HepG2 (cell line): ENCODE data around the gene PARP3. TPM values are rescaled to one million over a fixed set of nuclear protein-coding genes. Genes with fewer than 3 reads are reported as not detected.
A peak's percentile ranks its signal among the peaks of the same experiment; 100 is the strongest.

ENCODE experiments used
- AGO2 ChIP-seq: fragments of 200-400 bp; formaldehyde crosslinking; optimal IDR thresholded peaks from 2 replicates; pipeline ENCODE3; 2017; ENCODE audit warnings: mild to moderate bottlenecking, low read depth, low read length, moderate library complexity
- AKAP8 ChIP-seq: sonication (generic); formaldehyde crosslinking; IDR thresholded peaks from 2 replicates; pipeline ENCODE4 v1.5.1; 2020; ENCODE audit warnings: mild to moderate bottlenecking, missing genetic modification reagents
- ARNT2 ChIP-seq: sonication (generic); formaldehyde crosslinking; IDR thresholded peaks from 2 replicates; pipeline ENCODE4 v1.8.0; 2022; ENCODE audit warnings: mild to moderate bottlenecking, low read depth, missing genetic modification reagents, moderate library complexity
- FOXC1 ChIP-seq: sonication (generic); formaldehyde crosslinking; IDR thresholded peaks from 2 replicates; pipeline ENCODE4 v1.8.0; 2022; ENCODE audit warnings: mild to moderate bottlenecking, missing genetic modification reagents, borderline replicate concordance
- HCFC1 ChIP-seq: fragments of 150-350 bp; IDR thresholded peaks from 2 replicates; pipeline ENCODE4 v1.6.1; 2014; ENCODE audit warnings: low read depth, low read length
- HMG20A ChIP-seq: IDR thresholded peaks from 2 replicates; pipeline ENCODE4 v1.6.1; 2016; ENCODE audit warnings: borderline replicate concordance
- HNRNPH1 ChIP-seq: fragments of 200-400 bp; formaldehyde crosslinking; optimal IDR thresholded peaks from 2 replicates; pipeline ENCODE3; 2017; ENCODE audit warnings: mild to moderate bottlenecking, low read depth, low read length
- PHF5A ChIP-seq: IDR thresholded peaks from one replicate; pipeline ENCODE4 v1.6.1; 2018; ENCODE audit warnings: low read depth, missing genetic modification reagents; ENCODE audit not compliant: unreplicated experiment
- POGZ ChIP-seq: sonication (generic); formaldehyde crosslinking; IDR thresholded peaks from 2 replicates; pipeline ENCODE4 v1.4.0; 2020; ENCODE audit warnings: mild to moderate bottlenecking, missing genetic modification reagents
- POLR2AphosphoS5 ChIP-seq: IDR thresholded peaks from 2 replicates; pipeline ENCODE4 v1.6.1; 2012; ENCODE audit warnings: low read depth, low read length
- RBFOX2 ChIP-seq: fragments of 200-400 bp; formaldehyde crosslinking; IDR thresholded peaks from 2 replicates; pipeline ENCODE4 v1.6.1; 2017; ENCODE audit warnings: low read depth, mild to moderate bottlenecking, low read length
- RBM22 ChIP-seq: fragments of 200-400 bp; formaldehyde crosslinking; optimal IDR thresholded peaks from 2 replicates; pipeline ENCODE3; 2017; ENCODE audit warnings: mild to moderate bottlenecking, low read length, moderate library complexity
- REL ChIP-seq: sonication (generic); formaldehyde crosslinking; conservative IDR thresholded peaks from 2 replicates; pipeline ENCODE4 v1.8.0; 2022; ENCODE audit warnings: mild to moderate bottlenecking, missing genetic modification reagents, moderate library complexity
- SRF ChIP-seq: IDR thresholded peaks from 2 replicates; pipeline ENCODE4 v1.6.1; 2011; ENCODE audit warnings: mild to moderate bottlenecking, low read depth, low read length, moderate library complexity
- ZKSCAN1 ChIP-seq: fragments of 150-350 bp; IDR thresholded peaks from 2 replicates; pipeline ENCODE4 v1.6.1; 2014; ENCODE audit warnings: low read length
- ZNF251 ChIP-seq: sonication (generic); formaldehyde crosslinking; IDR thresholded peaks from 2 replicates; pipeline ENCODE4 v1.9.0; 2021; ENCODE audit warnings: mild to moderate bottlenecking, missing genetic modification reagents
- ZNF567 ChIP-seq: sonication (generic); formaldehyde crosslinking; IDR thresholded peaks from 2 replicates; pipeline ENCODE4 v1.8.1; 2023; ENCODE audit warnings: mild to moderate bottlenecking, missing genetic modification reagents, borderline replicate concordance
- ZNF780A ChIP-seq: sonication (generic); formaldehyde crosslinking; IDR thresholded peaks from 2 replicates; pipeline ENCODE4 v1.8.0; 2022; ENCODE audit warnings: mild to moderate bottlenecking, missing genetic modification reagents, moderate library complexity
- polyA plus RNA-seq, 8 experiments: library from polyadenylated mRNA; depleted of rRNA in 3 of 8; stranded (reverse) in 7 of 8; unstranded in 1 of 8; fragments of >200 nt; fragmentation: Illumina TruSeq in 4 of 8; extraction: Trizol in 4 of 8; gene quantifications; 2 replicates each; pipeline versions ENCODE4 v1.2.1 to v1.2.3, GENCODE V29; 2011 to 2016; ENCODE audit warnings: low read depth in 4 of 8, missing spikeins in 1 of 8, mixed read lengths in 1 of 8; ENCODE audit not compliant: insufficient read depth in 1 of 8
- total RNA-seq, 5 experiments: library from RNA; depleted of rRNA; stranded (reverse); fragments of >200 nt; fragmentation: Illumina TruSeq; extraction: Trizol; gene quantifications; 2 replicates each; pipeline ENCODE4 v1.2.3, GENCODE V29; 2016; ENCODE audit warnings: low read depth in 1 of 5
- TF ChIP-seq, protein P1 (sequence below): sonication (generic); formaldehyde crosslinking; IDR thresholded peaks from 2 replicates; pipeline ENCODE4 v1.5.0; 2020; ENCODE audit warnings: mild to moderate bottlenecking, missing genetic modification reagents, moderate library complexity
- TF ChIP-seq, protein P2 (sequence below): sonication (generic); formaldehyde crosslinking; IDR thresholded peaks from 2 replicates; pipeline ENCODE4 v1.4.0; 2020; ENCODE audit warnings: missing genetic modification reagents
- TF ChIP-seq, protein P3 (sequence below): sonication (generic); formaldehyde crosslinking; IDR thresholded peaks from 2 replicates; pipeline ENCODE4 v1.9.0; 2021; ENCODE audit warnings: missing genetic modification reagents, borderline replicate concordance
- TF ChIP-seq, protein P4 (sequence below): sonication (generic); formaldehyde crosslinking; IDR thresholded peaks from 2 replicates; pipeline ENCODE4 v1.5.1; 2020; ENCODE audit warnings: missing genetic modification reagents, mild to moderate bottlenecking, borderline replicate concordance

PARP3 gene
- total and polyA plus RNA-seq, 2 of the 13 experiments (the other 11 are each of a cell fraction or from before 2014, with no cell fraction given) = 11.2 to 21.5 TPM

DNA sequence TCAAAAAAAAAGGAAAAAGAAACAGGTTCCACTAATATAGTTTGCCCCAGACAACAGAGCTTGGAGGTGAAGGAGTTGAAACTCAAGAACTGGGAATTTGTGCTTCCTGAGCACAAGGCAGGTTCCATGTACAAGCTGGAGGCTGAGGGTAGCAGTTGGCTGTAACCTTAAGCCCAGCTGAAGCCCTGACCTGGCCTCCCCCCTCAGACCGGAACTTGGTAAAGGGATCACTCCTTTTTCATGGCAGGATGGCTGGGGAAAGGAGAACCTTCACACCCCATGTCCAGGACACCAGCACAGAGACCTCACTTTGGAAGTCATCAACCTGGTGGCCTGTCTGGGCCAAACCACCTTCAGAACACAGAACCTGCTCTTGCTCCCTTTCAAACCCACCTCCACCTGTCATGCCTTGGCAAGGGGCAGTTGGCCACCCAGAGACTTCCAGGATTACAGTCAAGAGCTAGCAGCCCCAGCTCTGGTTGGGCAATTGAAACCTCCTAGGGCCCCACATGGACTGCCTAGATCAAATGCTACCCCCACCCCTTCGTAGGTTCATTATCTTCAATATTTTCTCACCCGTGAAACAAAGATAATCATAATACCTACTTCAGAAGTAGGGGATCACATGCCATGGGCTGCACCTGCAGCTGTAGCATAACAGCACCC, 50.0 kb downstream of the PARP3 start (continued):
- TF ChIP-seq HMG20A (CRISPR knock-in tag) (no peak), ZNF567 (no peak), HNRNPH1 (peak; percentile 41), ARNT2 (CRISPR knock-in tag) (no peak), POLR2AphosphoS5 (peak; percentile 24; the same call in 1 of the 2 replicates), ZKSCAN1 (no peak), REL (CRISPR knock-in tag) (no peak), PHF5A (CRISPR knock-in tag) (no peak), SRF (no peak), POGZ (CRISPR knock-in tag) (no peak), ZNF251 (CRISPR knock-in tag) (no peak), HCFC1 (no peak), ZNF780A (CRISPR knock-in tag) (no peak), RBM22 (peak; percentile 97), AGO2 (peak; percentile 20), AKAP8 (CRISPR knock-in tag) (peak; percentile 28; the same call in 1 of the 2 replicates), FOXC1 (CRISPR knock-in tag) (no peak), RBFOX2 (peak; percentile 56)
- TF ChIP-seq, protein P1, sequence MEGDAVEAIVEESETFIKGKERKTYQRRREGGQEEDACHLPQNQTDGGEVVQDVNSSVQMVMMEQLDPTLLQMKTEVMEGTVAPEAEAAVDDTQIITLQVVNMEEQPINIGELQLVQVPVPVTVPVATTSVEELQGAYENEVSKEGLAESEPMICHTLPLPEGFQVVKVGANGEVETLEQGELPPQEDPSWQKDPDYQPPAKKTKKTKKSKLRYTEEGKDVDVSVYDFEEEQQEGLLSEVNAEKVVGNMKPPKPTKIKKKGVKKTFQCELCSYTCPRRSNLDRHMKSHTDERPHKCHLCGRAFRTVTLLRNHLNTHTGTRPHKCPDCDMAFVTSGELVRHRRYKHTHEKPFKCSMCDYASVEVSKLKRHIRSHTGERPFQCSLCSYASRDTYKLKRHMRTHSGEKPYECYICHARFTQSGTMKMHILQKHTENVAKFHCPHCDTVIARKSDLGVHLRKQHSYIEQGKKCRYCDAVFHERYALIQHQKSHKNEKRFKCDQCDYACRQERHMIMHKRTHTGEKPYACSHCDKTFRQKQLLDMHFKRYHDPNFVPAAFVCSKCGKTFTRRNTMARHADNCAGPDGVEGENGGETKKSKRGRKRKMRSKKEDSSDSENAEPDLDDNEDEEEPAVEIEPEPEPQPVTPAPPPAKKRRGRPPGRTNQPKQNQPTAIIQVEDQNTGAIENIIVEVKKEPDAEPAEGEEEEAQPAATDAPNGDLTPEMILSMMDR = no peak
- TF ChIP-seq, protein P2, sequence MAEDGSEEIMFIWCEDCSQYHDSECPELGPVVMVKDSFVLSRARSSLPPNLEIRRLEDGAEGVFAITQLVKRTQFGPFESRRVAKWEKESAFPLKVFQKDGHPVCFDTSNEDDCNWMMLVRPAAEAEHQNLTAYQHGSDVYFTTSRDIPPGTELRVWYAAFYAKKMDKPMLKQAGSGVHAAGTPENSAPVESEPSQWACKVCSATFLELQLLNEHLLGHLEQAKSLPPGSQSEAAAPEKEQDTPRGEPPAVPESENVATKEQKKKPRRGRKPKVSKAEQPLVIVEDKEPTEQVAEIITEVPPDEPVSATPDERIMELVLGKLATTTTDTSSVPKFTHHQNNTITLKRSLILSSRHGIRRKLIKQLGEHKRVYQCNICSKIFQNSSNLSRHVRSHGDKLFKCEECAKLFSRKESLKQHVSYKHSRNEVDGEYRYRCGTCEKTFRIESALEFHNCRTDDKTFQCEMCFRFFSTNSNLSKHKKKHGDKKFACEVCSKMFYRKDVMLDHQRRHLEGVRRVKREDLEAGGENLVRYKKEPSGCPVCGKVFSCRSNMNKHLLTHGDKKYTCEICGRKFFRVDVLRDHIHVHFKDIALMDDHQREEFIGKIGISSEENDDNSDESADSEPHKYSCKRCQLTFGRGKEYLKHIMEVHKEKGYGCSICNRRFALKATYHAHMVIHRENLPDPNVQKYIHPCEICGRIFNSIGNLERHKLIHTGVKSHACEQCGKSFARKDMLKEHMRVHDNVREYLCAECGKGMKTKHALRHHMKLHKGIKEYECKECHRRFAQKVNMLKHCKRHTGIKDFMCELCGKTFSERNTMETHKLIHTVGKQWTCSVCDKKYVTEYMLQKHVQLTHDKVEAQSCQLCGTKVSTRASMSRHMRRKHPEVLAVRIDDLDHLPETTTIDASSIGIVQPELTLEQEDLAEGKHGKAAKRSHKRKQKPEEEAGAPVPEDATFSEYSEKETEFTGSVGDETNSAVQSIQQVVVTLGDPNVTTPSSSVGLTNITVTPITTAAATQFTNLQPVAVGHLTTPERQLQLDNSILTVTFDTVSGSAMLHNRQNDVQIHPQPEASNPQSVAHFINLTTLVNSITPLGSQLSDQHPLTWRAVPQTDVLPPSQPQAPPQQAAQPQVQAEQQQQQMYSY (CRISPR knock-in tag) = no peak
- TF ChIP-seq, protein P3, sequence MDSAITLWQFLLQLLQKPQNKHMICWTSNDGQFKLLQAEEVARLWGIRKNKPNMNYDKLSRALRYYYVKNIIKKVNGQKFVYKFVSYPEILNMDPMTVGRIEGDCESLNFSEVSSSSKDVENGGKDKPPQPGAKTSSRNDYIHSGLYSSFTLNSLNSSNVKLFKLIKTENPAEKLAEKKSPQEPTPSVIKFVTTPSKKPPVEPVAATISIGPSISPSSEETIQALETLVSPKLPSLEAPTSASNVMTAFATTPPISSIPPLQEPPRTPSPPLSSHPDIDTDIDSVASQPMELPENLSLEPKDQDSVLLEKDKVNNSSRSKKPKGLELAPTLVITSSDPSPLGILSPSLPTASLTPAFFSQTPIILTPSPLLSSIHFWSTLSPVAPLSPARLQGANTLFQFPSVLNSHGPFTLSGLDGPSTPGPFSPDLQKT (CRISPR knock-in tag) = no peak
- TF ChIP-seq, protein P4, sequence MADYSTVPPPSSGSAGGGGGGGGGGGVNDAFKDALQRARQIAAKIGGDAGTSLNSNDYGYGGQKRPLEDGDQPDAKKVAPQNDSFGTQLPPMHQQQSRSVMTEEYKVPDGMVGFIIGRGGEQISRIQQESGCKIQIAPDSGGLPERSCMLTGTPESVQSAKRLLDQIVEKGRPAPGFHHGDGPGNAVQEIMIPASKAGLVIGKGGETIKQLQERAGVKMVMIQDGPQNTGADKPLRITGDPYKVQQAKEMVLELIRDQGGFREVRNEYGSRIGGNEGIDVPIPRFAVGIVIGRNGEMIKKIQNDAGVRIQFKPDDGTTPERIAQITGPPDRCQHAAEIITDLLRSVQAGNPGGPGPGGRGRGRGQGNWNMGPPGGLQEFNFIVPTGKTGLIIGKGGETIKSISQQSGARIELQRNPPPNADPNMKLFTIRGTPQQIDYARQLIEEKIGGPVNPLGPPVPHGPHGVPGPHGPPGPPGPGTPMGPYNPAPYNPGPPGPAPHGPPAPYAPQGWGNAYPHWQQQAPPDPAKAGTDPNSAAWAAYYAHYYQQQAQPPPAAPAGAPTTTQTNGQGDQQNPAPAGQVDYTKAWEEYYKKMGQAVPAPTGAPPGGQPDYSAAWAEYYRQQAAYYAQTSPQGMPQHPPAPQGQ (CRISPR knock-in tag) = 0 out of 2 replicates have a peak, but pooled peaks have one; percentile 38
